ENCODE measurements around the gene RASGRF1. TPM values are rescaled to one million over a fixed set of nuclear protein-coding genes. Genes with fewer than 3 reads are reported as not detected.

RASGRF1 gene
- total RNA-seq, 1 donor from 2014 or later = 0.51 TPM

DNA sequence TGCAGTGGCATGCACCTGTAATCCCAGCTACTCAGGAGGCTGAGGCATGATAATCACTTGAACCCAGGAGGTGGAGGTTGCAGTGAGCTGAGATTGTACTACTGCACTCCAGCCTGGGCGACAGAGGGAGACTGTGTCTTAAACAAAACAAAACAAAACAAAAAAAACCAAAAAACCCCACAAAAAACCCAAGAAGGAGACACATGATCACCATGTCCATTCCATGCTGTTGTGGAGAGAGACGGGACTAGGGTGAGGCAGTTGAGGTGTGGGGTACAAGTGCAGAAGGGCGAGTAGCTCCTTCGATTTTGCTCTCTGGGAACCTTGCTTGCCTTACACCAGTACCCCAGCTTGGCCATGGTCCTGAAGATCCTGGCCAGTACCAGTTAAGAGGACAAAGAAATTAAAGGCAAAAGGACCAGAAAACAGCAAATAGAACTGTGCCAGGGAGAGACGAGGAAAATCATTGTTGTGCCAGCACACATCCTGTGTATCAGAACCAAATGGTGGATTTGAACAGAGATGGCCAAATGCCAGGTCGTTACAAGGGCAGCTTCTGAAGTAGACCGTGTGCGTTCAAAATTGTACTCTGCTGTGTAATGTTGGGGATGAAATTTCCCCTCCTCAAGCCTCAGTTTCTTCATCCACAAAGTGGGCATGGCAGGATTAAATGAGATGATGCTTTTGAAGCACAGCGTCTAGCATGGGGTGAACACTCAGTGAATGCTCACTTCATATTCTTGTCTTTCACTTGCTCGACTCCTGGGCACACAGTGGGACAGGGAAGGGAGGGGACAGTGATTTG is 102.8 kb downstream of the RASGRF1 start:
- DNase-seq (ENCODE audit: low read depth in 2 of 2) = peak; percentile 28 to 63

DNA sequence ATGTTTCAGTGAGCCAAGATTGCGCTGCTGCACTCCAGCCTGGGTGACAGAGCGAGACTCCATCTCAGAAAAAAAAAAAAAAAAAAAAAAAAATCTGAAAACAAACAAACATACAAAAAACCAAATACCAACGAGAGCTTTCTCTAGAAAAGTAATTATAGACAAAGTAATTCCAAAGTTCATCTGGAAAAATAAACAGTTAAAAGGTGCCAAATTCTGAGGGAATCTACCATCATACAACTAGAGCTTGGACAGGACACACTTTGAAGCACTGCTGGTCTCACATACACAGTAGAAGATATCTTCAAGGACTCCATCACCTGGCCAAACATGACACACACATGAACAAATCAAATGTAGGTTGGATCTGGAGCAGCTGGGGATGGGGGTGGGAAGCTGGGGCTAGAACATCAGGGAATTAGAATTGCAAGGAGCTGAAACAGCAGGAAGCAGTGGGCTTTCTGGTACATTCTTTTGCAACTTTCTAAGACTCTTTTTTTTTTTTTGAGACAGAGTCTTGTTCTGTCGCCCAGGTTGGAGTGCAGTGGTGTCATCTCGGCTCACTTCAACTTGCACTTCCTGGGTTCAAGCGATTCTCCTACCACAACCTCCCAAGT is 104.6 kb downstream of the RASGRF1 start:
- no peak for DNase-seq (ENCODE audit: low read depth in 2 of 2)

DNA sequence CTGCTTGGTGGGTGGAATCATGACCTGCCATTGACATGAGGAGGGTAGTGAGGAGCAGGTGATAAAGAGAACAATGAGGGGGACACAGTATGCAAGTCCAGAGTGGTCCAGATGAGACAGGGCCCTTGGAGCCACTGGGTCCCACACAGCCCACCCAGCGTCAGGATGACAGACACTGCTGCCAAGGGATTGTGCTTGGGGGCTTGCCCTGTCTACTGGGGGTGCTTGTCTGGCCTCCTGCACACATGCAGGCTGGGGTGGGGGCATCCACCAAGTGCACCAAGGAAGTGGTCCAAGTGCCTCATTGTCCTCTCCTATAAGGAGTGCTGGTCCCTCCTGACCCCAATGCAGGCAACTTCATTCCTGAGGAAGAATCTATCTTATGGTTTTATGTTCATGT is 106.5 kb downstream of the RASGRF1 start:
- DNase-seq (ENCODE audit: low read depth in 2 of 2) = no peak

DNA sequence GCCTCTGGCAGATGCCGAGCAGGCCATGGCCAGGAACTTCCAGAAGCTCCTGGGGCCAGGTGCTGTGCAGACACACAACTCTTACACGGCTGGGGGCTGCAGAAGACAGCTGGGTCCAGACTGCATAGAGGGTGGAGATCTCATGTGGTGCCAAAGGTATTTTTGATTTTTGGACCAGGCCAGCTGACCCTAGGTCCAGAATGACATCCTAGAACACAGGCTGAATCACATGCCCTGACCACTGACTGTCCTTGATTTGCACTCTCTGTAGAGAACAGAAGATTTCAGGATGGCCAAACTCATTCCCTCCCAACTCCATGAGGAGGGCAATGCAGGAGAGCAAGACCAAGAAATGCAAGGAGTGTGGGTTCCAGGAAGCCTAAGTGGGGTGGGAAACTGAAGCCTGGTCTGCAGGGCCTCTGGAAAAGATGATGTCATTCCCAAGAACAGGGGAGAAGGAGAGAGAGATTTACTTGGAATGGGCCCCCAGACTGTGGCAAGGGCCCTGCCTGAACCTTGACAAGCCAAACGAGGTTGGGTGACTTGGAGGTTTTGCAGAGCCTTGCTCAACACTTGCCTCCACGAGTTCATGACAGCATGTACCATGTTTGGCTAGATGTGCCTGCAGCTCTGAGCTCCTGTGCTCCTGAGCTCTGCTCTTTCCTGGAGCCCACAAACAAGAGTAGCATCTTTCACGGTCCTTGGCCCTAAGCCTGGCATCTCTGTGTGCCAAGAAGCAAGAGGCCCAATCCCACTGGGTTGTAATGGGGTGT is 107.2 kb downstream of the RASGRF1 start:
- DNase-seq (ENCODE audit: low read depth in 2 of 2) = no peak

DNA sequence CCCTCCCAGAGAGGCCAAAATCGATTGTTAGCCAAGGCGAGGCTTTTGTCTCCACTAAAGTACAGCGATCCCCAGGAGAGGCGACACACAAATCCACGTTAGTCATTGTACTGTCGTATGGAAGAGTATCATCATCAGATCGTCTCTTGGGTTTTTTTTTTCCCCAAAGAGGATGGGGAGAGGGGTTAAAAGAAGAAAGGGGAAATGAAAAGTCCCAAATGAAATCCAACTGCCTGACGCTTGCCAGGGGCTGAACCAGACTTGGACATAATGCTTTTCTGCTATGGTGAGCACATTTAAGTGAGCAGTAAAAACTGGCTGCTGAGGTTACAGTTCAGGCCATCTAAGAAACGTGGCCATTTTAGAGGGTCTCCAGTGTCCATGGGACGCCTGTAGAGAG is 107.8 kb downstream of the RASGRF1 start:
- DNase-seq (ENCODE audit: low read depth in 2 of 2) = no peak

DNA sequence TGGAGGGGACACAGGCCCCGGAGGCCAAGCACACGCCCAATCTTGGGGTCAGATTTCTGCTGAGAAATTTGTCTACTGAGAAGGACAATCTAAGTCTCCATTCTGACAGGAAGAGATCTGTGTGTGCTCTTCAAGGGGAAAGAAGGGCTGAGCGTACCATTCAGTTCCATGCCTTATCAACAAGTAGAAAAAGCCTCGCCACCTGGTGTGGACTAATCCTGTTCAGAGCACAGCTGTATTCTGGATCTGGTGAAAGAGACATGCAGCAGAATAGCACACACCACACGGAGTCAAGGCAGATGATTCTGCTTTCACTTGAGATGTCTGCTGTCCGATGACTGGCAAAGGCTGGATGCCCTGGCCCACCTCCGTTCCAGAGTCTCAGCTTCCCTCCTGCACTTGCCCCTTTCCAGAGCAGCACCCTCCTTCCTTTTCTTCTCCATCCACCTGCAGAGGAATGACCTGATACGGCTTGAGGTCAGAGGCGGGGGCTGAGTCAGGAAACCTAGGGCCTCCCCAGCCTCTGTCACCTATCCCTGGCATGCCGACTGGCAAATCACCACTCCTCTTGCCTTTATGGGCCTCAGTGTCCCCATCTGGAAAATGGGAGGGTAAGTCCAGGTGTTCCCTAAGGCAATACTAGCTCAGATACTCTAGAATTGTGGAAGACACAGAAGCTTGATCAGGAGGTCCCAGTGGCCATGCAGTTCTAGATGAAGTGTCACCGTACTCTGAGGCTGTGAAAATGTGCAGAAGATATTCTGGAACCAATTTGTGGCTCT is 108.9 kb downstream of the RASGRF1 start:
- no peak for DNase-seq (ENCODE audit: low read depth in 2 of 2)

DNA sequence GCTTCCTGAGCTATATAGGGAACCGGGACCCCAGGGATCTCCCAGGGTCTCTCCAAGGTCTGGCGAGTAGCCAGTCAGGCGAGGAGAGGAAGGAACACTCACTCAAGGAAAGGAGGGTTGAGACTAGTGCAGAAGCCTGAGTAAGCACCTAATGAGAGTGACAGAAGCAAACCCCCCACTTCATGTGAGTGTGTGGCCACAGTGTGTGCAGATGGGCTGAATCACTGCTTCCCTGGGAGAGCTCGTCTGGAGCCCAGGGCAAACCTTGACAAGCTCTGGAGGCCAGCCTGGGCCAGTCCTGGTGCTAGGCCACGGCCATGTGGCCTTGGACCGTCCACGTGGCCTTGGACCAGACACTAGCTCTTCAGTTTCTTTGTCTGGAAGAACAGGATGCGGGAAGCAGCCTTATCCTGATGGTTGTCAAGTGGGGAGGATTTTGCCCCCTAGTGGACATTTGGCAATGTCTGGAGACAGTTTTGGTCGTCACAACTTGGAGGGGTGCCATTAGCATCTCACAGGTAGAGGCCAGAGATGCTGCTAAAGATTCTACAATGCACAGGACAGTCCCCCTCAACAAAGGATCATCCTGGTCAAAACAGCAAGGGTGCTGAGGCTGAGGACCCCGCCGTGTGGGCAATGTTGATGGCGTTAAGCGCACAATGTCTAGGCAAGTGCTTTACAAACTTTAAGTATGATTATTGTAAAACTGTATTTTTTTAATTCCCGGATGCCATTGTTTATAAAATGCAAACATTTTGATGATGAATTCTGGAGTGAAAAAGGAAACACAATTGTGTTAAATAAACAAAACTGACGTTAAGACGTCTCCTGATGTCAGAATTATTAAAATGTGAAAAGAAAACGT is 110.9 kb downstream of the RASGRF1 start:
- DNase-seq (ENCODE audit: low read depth in 2 of 2) = peak; percentile 43 to 74

DNA sequence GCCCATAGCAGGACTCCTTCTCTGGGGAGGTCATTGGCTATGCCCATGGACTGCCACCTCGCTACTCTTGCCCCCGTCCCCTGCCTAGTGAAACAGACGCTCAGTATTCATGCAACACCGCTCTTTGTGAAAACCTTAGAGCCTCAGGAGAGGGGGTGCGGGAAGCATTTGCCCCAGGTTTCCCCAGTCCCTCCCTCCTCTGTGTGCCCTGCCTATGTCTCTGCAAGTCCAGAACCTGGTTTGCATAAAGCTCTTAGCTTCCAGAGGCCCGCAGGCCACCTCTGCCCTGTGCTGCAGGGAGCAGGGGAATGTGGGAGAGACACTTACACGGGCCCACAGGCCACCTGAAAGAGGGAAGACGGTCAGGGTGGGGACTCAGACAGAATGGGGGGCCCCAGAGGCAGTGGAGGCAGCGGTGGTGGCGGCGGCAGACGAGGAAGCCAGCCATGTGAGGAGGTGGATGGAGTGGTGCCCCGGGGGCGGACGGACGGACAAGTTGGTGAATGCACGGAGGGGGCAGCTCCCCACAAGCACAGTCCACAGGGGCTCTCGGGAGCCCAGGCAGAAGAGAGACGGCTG is 111.9 kb downstream of the RASGRF1 start:
- no peak for DNase-seq (ENCODE audit: low read depth in 2 of 2)

DNA sequence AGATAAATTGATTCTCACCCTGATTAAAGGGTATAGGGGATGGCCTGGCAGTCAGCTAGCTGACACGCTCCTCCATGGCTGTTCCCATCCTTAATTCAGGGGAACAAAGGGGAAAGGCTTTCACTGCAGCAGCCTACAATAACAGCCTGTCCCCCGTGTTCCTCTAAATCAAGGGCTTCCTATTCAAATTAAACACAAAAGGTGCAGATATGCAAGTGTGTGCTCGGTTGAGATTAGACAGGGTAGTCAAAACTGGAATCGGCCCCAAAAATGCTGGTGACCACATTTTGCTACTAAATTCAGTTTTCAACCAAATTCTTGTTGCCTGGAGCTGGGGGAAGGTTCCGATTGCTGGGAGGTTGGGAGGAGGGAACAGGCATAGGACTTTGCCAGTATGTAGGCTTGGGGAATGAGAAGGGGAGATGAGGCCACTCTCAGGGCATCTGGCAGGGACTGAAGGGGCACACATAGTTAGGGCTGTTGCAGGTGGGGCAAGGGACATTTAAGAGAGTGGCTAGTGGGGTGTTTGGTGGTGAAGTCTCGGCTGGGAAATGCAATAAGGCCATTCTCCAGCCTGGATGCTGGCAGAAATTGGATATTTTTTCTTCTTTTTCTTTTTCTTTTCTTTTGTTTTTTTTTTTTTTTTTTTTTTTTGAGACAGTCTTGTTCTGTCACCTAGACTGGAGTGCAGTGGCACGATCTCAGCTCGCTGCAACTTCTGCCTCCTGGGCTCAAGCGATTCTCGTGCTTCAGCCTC is 112.8 kb downstream of the RASGRF1 start:
- no peak for DNase-seq (ENCODE audit: low read depth in 2 of 2)

DNA sequence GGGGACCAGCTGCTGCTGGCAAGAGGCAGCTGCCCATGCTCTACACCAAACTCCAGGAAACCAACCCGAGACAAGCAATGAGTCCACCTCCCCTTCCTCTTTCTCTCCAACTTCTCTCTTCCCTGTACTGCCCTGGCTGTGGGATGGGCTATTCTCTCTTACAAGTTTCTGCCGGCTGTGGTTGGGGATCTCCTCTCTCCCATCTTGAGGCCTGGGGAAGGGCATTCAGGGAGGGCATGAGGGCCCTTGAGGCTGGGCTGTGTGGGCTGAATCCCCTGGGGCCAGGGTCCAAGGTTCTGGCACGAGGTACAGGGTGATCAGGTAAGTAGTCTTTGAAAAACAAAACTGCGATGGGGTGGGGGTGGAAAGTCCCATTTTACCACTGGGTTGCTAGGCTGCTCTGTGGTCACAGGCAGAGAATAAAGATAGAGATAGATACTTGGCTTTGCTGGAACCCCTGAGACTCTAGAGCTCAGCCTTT is 113.4 kb downstream of the RASGRF1 start:
- no peak for DNase-seq (ENCODE audit: low read depth in 2 of 2)

DNA sequence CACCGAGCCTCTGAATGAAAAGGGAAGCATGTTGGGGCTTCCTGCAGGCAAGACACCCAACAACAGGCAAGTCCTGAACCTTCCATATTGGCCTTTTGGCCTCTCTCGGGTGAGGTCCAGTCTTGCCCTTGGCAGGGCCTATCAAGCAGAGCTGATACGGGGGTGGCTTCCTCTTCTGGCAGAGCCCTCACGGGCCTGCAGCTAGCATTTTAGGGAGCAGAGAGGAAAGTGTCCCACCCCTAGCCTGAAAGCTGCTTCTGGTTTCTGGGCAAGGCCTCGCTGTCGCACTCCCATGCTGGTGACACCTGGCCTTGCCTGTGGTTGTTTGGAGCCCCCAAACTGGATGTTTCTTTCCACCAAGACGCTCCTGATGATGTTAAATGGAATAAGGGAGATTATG is 113.9 kb downstream of the RASGRF1 start:
- no peak for DNase-seq (ENCODE audit: low read depth in 2 of 2)

DNA sequence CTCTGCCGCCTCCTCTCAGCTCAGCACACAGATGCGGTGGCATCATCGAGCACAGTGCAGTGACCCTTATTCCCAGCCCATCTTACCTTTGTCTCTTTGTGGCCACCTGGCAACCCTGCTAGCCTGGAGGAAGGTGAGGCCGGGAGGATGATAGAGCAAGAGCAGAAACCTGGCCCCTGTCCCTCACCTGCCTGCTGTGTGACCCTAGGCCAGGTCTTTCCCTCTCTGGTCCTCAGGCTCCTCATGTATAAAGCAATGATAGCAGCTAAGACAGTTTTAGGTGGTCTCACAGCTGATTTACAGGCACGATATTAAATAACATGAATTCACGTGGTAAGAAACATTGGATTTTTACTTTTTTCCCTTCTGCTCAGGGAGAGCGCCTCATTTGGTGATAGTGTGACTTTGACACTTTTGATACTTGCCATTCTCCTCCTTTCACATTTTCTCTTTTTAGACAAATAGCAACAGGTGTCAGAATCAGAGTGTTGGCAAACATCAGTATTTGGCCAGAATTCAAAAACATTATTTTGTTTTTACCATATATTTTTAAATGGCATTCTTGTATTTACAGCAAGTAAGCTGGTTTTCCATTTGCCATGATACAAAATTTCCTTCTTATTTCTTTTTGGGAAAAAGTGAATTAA is 116.2 kb downstream of the RASGRF1 start:
- DNase-seq (ENCODE audit: low read depth in 2 of 2) = no peak

DNA sequence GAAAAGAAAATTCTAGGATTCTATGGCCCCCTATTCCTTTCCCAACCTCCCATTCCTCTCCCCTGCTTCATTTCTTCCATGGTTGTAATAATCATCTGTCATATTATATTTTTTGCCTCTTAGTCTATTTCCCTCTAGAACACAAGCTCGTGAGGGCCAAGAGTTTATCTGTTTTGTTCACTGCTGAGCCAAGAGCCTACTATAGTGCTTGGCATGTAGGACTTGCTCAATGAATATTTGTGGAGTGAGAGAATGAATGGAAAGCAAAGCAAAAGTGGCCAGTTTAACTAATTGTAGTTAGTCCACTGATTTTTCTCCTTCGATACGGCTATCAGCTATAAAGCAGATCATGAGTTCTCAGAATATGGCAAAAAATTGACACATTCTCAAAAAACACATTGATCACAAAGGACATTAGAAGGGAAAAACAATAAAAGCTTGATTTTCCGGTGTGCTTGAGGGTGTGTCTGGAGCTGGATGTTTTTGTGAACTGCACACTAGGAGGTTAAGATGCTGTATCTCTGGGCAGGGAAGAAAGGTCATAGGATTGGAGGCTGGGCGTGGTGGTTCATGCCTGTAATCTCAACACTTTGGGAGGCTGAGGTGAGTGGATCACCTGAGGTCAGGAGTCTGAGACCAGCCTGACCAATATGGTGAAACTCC is 120.8 kb downstream of the RASGRF1 start:
- no peak for DNase-seq (ENCODE audit: low read depth in 2 of 2)

DNA sequence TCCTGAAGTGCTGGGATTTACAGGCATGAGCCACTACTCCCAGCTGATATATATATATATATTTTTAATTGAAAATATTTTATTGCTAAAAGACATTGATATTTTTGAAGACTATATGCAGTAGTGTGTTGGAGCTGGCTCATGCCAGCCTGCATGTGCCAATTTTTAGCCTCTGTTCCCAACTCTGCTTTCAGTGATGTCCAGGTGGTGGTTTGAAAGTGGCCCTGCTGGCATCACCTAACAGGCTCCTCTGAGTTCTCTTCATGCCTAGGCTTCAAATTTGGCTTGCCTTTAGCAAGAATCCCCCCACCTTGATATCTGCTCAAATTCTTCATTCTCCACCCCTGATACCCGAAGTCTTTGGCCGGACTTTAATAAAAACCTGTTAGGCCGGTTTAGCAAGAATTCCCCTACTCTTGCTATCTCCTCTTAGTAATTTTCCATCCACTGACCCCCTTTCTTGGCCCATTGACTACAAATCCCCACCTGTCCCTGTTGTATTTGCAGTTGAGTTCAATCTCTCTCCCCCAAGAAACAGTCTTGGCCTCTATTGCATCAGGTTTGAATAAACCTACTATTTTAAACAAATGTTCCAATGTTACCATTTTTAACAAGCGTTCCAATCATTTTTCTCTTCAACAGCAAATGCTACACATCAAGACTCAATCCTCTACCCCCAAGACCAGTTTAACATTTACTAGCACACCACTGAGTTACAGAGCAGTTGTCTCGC is 121.9 kb downstream of the RASGRF1 start:
- no peak for DNase-seq (ENCODE audit: low read depth in 2 of 2)

DNA sequence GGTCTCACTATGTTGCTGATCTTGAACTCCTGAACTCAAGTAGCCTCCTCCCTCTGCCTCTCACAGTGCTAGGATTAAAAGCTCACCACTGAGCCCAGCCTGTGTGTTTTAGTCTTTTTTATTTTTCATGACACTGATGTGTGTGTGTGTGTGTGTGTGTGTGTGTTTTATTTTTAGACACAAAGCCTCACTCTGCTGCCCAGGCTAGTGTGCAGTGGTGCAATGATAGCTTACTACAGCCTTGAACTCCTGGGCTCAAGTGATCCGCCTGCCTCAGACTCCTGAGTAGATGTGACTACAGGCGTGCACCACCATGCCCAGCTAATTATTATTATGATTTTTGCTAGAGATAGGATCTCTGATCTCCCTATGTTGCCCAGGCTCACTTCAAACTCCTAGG is 122.5 kb downstream of the RASGRF1 start:
- no peak for DNase-seq (ENCODE audit: low read depth in 2 of 2)

DNA sequence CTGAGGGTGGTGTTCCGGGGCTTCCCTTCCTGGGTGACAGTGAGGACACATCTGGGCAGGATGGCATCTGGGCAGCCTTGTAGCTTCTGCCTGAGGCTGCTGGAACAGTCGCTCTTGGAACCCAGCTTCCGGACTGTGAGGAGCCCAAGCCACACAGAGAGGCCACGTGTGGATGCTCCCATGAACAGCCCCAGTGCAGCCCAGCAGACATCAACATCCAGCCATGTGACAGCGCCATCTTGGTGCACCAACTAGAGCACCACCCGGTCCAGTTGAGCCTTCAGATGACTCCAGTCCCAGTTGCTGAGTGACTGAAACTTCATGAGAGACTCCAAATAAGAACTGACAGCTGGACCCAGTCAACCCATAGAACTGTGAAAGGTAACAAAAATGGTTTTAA is 130.3 kb downstream of the RASGRF1 start:
- DNase-seq (ENCODE audit: low read depth in 2 of 2) = no peak

DNA sequence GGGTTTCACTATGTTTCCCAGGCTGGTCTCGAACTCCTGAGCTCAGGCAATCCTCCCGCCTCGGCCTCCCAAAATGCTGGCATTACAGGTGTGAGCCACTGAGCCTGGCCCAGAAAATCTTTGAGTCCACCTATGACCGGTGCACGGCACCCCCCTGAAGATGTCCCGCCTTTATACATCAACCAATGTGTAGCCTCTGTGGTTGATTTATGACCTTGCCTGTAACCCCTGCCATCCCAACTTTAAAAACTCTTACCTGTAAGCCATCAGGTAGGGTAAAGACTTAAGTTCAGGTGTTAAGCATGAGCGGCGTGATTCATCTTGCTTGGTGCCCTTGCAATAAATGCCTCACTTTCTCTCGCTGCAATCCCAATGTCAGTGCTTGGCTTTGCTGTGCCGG is 131.2 kb downstream of the RASGRF1 start:
- no peak for DNase-seq (ENCODE audit: low read depth in 2 of 2)

Data from dermis microvascular lymphatic vessel endothelial cell (primary cell).